Stimulated activated CD4-positive, alpha-beta T cell treated with anti-CD3 and anti-CD28 coated beads, Interleukin-2, amount 100 ng/mL, for 24 hours (primary cell): Measurements from ENCODE around the gene LPCAT4.
"Not testable (repeated sequence)": the region's sequence is repeated elsewhere in the genome, so short reads cannot be mapped to it uniquely, and the experiment has no call there.

Source experiments
- DNase-seq, 2 donors: peaks; one replicate each; pipeline ENCODE4 v3.0.0-alpha.2; 2020

Gene LPCAT4

DNA sequence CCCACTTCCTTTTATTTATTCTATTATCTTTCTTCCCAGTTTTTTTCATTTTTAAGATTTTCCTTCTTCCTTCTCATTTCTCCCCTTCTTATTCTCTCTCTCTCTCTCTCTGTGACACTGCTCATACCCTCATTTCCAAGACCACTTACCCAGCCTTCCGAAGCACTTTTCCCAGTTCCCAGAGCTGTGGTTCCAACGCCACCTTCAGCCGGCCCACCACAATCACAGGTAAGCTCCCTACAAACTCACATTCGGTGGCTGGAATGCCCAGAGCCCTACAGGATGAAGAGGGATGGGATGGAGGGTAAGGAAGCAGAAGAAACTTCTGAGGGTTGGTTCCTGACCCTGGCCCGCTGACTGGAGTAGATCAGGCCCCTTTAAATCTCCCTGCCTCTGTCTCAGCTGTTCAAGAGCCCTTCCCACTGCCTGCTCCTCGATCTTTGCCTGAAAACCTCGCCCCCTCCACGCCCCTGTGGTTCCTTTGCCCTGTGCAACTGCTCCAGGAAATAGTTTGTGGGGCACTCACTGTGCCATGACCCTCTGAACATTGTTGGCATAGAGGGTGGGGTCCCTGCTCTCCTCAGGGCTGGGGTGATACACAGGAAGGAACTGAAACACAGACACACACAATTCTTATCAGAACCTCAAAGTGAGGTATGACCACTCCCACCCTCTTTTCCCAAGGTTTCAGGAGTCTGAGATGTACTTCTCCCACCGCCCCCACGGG, 4.8 kb downstream of the LPCAT4 start:
- no peak for DNase-seq

DNA sequence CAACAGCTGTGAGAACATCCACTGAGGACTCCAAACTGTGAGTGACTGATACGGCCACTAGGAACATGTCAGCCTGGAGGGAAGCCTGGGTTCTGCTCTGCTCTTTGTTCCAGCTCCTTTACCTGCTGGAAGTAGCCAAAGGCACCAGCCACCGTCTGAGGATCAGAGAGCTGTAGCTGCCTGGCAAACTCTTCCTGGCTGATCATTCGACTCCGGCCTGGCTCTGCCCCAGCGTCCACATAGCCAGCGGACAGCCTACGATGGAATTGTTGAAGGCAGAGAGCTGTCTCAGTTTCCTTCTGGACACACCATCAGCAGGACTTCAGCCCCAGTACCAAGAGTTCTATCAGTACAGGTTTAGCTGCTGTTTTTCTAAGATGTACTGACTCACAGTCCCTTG, 5.7 kb downstream of the LPCAT4 start:
- DNase-seq: no peak

DNA sequence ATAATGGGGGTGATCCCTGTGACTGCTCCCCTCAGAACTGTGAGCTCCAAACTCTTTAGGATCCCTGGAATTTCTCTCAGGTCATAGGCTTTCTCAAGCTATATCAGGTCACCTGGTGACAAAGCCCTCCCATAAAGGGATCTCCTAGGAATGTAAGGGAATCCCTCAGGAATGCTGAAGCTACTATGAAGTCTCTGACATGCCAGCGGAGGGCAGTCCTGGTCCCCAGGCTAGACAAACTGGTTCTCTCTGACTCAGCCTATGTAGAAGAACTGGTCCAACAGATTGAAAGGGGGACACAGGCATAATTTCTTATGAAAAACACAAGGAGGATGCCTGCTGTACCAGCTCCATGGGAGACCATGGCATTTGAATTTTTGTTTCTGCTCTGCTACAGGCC, 6.7 kb downstream of the LPCAT4 start:
- no peak for DNase-seq

DNA sequence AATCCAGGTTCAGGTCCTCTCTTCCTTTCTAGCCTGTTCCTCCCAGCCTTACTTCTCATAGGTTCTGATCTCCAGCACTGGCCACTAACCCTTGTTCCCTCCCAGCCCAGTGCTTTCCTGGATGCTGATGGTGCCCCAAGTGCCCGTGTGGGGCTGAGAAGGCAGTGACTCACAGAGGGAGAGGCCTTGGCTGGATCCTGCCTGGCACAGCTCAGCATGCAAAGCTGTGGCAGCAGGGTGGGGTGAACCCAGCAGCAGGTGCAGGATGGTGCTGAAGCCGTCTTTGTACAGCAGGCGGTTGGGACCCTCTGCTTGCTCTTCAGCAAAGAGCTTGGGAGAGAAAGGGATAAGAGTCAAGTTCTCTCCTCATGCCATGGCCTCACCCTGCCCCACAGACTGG, 7.6 kb downstream of the LPCAT4 start:
- no peak for DNase-seq

DNA sequence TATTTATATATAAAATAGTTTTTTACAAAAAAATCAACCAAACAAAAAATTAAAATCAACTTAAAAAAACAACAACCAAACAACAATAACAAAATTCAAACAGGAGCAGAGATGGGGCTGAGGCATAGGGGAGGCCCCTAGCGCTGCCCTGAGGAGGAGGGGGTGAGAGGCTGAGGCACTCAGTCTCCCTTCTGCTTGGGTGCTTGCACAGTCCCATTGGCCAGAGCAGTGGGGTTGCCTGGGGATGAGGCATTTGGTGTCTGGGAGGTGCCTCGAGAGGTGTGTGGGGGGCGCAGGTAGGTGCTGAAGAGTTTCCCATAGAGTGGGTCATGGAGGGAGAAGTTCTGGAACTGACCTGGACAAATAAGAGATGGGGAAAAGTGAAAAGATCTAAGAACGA, 8.0 kb downstream of the LPCAT4 start:
- no peak for DNase-seq

DNA sequence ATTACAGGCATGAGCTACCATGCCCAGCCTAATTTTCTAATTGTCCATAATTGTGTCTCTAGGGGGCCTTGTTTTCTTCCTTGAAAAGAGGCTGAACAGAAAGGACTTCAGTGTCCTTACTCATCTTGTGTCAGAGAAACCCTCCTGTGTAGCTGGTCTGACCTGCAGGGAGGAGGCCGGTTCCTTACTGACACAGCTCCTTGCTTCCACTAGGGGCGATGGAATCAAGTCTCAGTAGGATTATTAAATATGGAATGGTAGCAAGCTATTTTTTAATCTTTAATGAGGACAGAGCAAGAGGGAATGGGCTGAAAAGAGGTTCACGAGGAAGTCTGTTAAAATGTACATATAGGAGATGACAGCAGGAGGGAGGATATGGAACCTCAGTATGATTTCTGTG, 8.6 kb downstream of the LPCAT4 start:
- no peak for DNase-seq

DNA sequence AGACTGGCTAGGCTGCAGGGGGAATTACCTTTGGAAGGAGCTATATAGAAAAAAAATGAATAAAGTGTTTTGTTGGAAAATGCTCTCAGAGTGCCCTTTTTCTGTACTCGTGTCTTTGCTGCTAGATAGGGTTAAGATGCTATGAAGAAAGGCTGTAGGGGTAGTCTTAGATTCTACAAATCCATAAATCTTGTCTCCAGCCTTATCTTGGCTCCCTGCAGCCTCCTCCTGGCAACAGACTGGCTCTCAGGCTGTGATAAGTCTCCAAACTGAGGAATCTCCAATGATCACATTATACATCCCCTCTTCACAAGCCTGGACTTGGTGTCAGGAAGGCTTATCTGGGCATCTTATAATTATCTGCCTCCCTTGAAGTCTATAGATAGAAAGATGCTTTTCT, 9.3 kb downstream of the LPCAT4 start:
- no peak for DNase-seq

DNA sequence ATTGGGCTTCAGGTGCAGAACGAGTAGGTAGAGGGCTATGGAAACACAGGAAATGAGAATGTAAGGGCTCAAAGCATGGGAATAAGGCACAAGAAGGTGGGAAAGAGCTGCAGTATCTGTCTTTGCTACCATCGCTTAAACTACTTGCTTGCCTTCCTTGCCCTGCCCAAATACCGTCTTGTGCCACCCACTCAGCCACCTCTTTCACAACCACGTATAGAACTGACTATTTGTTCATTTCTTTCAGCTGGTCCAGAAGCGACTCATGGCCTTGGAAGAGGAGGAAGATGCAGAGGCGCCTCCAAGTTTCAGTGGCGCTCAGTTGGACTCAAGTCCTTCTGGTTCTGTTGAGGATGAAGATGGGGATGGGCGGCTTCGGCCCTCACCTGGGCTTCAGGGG, 11.8 kb downstream of the LPCAT4 start:
- no peak for DNase-seq

DNA sequence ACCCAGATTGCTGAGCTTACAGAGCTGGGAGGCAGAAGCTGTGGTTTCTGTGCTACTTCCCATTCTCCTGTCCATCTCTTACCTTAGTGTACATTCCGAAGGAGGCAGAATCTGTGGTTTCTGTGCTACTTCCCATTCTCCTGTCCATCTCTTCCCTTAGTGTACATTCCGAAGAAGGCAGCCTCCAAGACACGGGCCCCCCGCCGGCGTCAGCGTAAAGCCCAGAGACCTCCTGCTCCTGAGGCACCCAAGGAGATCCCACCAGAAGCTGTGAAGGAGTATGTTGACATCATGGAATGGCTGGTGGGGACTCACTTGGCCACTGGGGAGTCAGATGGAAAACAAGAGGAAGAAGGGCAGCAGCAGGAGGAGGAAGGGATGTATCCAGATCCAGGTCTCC, 12.7 kb downstream of the LPCAT4 start:
- DNase-seq: no peak

DNA sequence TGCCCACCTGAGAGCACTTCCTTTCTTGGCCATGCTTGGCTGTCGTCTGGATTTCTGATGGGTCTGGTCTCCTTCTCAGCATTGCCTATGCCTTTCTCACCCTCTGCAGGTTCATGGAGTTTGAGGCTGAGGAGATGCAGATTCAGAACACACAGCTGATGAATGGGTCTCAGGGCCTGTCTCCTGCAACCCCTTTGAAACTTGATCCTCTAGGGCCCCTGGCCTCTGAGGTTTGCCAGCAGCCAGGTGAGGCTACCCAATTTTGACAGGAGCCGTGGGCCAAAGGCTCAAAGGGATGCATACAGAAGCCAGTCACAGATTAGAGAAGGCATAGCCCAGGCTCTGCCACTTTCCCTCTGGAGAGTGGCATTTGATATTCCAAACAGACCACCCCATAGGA, 13.4 kb downstream of the LPCAT4 start:
- no peak for DNase-seq

DNA sequence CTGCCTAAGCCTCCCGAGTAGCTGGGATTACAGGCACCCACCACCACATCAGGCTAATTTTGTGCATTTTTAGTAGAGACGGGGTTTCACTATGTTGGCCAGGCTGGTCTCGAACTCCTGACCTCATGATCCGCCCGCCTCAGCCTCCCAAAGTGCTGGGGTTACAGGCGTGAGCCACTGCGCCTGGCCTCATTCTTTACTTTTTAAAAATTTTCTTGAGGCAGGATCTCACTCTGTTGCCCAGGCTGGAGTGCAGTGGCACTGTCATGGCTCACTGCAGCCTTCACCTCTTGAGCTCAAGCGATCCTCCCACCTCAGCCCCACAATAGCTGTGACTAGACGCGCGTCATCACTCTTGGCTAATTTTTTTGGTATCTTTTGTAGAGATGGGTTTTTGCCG, 14.0 kb downstream of the LPCAT4 start:
- not testable (repeated sequence) for DNase-seq

DNA sequence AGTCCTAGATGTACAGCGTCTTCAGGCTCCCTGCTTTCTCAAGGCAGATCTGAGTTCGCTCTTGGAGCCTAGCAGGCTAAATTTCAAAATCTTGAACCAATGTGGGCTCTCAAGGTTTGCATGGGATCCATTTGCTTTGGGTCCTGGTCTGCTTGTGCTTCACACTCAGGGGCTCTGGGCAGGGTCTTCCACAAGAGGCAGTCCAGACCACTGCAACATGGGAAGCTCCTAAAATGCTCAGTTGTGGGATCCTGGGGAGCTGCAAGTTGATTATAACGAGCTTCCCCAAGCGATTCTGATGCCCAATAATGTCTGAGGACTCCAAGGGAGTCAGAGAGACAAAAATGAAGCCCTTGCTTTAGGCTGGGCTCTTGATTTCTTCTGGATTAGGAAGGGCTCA, 17.2 kb downstream of the LPCAT4 start:
- DNase-seq: no peak

DNA sequence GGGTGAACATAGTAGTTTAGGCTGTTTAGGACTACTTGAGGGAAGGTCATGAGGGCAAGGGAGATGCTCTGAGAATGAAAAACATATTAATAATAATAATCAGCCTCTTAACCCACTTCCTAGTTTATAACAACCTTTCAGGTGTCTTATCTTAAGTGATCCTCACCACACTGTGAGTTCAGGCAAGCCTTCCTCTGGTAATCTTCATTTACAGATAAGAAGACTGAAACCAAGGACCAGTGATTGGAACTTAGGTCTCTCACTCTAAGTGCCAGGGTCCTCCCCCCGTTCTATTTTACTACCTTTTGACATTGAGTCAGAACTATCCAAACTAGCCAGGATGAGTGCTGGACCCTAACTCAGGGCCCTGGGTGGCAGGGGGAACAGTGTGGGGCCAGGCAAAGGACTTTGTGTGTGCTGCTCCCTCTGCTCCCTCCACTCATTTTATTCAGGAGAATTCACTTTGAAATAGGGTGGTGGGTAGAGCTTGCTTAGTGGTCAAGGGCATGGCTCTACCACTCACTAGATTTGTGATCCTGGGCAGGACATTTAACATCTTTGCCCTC, 18.2 kb downstream of the LPCAT4 start:
- no peak for DNase-seq

DNA sequence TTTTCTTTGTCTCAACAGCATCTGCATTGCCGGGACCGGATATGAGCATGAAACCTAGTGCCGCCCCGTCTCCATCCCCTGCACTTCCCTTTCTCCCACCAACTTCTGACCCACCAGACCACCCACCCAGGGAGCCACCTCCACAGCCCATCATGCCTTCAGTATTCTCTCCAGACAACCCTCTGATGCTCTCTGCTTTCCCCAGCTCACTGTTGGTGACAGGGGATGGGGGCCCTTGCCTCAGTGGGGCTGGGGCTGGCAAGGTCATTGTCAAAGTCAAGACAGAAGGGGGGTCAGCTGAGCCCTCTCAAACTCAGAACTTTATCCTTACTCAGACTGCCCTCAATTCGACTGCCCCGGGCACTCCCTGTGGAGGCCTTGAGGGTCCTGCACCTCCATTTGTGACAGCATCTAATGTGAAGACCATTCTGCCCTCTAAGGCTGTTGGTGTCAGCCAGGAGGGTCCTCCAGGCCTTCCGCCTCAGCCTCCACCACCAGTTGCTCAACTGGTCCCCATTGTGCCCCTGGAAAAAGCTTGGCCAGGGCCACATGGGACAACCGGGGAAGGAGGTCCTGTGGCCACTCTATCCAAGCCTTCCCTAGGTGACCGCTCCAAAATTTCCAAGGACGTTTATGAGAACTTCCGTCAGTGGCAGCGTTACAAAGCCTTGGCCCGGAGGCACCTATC, 18.9 kb downstream of the LPCAT4 start:
- DNase-seq: no peak

DNA sequence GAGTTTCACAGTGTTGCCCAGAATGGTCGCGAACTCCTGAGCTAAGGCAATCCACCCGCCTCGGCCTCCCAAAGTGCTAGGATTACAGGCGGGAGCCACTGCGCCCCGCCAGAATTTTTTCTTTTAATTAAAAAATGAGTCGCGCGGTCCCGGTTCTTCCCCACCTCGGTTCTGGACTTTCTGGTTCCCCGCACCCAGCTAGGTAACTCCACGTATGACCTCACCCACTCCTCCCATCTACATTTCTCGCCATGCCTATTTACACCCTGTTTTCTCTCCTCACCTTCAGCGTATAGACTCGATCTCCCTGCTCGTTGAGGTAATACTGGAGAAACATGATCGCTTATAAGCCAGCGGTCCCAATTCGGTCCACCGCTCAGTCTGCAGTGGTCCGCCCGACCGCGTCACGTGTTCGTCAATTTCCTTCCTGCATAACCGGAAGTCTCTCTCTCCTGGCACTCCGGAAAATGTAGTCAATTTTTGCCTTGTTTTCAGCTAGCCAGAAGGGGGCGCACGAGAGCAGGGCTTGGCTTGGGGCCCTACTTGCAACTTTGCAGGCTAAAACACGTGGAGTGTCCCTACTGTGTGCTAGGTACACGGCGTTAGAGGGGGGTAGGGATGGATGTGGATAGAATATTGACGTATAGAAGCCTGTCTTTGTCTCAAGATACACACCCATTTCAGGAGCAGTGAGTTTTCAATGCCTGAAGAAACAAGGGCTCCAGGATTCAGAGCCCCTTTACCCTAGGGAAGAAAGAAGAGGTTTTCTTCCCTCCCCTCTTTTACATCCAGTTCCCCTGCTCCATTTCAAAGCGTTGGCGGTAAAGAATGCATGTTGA, 24.0 kb downstream of the LPCAT4 start, which contains the start of the genes NOP10 and NUTM1:
NOP10 (minus strand) TSS at position 400 of the 839 bp plus-strand sequence; CDS start at position 337, 63 bp downstream.
NUTM1 (plus strand) TSS at position 579 of the 839 bp plus-strand sequence. CDS start 382 bp downstream, outside the sequence.
- peak; percentile 98 for DNase-seq

DNA sequence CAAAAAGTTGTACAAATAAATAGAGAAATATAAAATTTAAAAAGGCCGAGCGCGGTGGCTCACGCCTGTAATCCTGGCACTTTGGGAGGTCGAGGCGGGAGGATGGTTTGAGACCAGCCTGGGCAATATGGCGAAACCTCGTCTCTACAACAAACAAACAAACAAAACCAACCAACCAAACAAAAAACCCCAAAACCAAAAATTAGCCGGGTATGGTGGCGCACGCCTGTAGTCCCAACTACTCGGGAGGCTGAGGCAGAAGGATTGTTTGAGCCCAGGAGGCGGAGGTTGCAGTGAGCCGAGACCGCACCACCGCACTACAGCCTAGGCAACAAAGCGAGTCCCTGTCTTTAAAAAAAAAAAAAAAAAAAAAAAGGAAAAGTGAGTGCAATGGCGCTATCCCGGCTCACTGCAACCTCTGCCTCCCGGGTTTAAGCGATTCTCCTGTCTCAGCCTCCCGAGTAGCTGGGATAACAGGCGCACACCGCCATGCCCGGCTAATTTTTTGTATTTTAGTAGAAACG, 24.7 kb downstream of the LPCAT4 start:
- peak in 1 of 2 donors; percentile 19 for DNase-seq

DNA sequence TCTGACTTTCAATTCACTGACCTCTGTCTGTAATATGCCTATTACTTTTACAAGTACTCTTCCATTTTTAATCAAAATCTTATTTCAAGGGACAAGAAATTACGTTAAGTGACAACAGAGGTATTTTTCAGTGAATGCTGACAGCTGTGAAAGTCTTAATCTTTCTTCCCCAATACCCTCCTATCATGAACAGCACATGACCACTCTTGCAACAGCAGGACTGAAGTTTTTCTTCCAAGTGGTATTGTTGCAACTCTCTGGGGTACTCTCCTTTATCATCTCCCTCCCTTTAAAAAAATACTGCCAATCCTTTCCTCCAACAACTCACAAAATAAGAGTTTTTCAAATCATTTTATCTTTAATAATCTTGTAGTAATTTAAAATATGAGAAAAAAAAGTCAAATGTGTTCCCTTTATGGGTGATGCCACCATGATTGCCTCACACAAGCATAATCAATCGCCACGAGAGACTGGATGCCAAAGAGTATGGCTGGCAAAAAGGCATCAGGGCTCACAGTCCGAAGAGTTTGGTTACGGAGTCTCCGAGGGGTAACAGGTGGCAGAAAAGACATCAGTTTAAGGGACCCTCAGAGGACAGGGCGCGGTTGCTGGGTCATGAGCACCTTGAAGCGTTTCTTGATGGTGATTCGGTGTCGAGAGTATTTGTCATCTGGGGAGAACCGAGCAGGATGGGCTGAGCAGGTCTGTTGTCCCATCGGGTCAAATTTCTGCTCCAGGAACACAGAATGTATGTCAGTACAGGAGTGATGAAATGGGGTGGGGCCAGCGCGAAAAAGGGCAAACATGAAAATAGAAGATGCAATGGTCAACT, 25.4 kb downstream of the LPCAT4 start:
- no peak for DNase-seq

DNA sequence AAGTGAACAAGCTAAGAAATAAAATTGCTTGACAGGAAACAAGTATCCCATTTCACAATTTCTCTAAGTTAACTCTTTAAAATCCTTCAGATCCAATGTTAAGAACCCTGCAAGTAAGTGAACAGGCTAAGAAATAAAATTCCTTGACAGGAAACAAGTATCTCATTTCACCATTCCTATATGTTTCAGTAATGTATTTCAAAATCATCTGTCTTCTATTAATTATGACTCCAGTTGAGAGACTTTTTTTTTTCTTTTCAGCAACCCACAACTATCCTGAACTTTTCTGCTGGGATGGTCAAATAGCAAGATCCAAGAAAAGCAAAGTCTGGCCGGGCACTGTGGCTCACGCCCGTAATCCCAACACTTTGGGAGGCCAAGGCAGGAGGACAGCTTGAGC, 27.1 kb downstream of the LPCAT4 start:
- DNase-seq: no peak

DNA sequence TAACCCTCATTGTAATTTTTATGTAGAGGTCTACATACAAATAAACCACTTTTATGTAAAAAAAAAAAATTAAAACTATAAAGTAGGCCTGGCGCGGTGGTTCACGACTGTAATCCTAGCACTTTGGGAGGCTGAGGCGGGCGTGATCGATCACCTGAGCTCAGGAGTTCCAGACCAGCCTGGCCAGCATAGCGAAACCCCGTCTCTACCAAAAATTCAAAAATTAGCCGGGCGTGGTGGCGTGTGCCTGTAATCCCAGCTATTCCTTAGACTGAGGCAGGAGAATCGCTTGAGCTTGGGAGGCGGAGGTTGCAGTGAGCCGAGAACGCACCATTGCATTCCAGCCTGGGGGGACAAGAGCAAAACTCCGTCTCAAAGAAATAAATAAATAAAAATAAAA, 28.6 kb downstream of the LPCAT4 start:
- DNase-seq: no peak

DNA sequence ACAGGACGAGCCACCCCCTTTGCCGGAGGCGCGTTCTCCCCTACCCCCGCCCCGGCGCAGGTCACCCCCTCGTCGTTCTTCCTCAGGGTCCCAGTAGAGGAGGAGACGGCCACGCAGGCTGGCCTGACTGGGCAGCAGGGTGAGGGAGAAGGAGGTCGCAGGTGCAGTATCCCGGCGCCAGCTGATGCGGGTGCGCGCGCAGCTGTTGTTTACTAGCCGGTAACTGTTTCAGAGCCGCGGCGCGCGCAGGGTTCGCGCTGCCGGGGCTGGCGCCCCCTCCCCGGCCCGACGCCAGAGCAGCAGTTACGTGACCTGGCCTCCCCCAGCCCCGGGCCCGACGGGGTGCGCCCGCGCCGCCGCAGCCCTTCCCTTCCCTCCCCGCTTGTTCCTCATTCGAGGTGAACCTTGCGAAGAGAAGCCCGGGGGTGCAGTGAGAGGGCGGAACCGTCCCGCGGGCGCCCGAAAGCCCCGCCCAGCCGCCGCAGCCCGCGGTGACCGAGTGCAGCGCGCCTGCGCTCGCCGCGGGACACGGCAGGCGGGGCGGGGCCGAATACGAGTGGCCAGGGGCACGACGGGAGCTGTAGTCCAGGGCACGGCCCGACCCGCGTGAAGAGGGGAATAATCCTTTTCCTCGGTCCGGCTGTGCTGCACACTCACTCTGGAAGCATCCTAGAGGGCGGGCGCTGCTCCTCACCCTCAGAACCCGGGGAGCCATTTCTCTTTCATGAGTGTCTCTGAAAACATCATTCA, 29.3 kb downstream of the LPCAT4 start, which contains the start of gene SLC12A6:
SLC12A6 (minus strand) TSS at position 225 of the 750 bp plus-strand sequence. CDS start 1,101 bp downstream, outside the sequence.
- DNase-seq: peak; percentile 92 to 93

DNA sequence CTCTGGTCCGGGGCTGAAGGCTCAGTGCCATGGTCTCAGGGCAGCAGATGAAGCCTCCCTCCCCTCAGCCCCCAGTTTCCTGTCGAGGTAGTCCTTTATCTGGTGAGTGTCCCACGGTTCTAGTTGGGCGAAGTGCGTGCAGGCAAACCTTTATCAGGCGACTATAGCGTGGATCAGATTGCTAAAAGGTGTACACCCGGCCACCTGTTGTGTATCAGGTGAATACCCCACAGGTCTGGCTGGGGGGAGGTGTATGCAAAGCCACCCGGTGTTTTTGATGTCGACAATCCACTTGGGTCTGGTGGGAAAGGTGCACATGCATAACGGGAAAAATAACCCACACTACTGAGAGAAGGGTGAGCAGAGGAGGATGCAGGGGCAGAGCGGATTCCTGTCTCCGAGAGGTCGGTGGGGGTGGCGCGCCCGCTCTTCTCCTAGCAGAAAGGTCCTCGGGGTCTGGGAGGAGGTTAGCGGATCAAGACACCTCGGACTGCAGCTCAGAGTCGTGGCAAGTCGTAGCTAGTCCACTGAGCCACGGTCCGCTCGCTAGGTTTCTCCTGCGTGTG, 29.9 kb downstream of the LPCAT4 start:
- DNase-seq: peak; percentile 17 to 37
